ENCODE results near the gene ROR1.

ROR1 gene

GRCh38 chr1:63856924-63857323 lies 83.1 kb downstream of the ROR1 start:
- DNase-seq (ENCODE audit: low read depth in 2 of 2): no peak

- DNase-seq (ENCODE audit: low read depth in 2 of 2): no peak
These were observed 83.7 kb downstream of the ROR1 start for GRCh38 chr1:63857478-63857877.

- DNase-seq (ENCODE audit: low read depth in 2 of 2): no peak
These were observed 84.3 kb downstream of the ROR1 start for GRCh38 chr1:63858153-63858552.

GRCh38 chr1:63859480-63860275 lies 85.9 kb downstream of the ROR1 start:
- no peak for DNase-seq (ENCODE audit: low read depth in 2 of 2)

GRCh38 chr1:63861052-63861691 lies 87.4 kb downstream of the ROR1 start:
- DNase-seq (ENCODE audit: low read depth in 2 of 2): no peak

GRCh38 chr1:63863145-63863544 lies 89.3 kb downstream of the ROR1 start:
- no peak for DNase-seq (ENCODE audit: low read depth in 2 of 2)

- no peak for DNase-seq (ENCODE audit: low read depth in 2 of 2)
These were observed 90.4 kb downstream of the ROR1 start for GRCh38 chr1:63864224-63864641.

GRCh38 chr1:63865561-63865960 lies 91.7 kb downstream of the ROR1 start:
- no peak for DNase-seq (ENCODE audit: low read depth in 2 of 2)

- DNase-seq (ENCODE audit: low read depth in 2 of 2): no peak
These were observed 92.3 kb downstream of the ROR1 start for GRCh38 chr1:63866084-63866483.

- no peak for DNase-seq (ENCODE audit: low read depth in 2 of 2)
These were observed 93.8 kb downstream of the ROR1 start for GRCh38 chr1:63867429-63868176.

- DNase-seq (ENCODE audit: low read depth in 2 of 2): no peak
These were observed 94.5 kb downstream of the ROR1 start for GRCh38 chr1:63868268-63868781.

GRCh38 chr1:63870152-63870551 lies 96.3 kb downstream of the ROR1 start:
- DNase-seq (ENCODE audit: low read depth in 2 of 2): no peak

- no peak for DNase-seq (ENCODE audit: low read depth in 2 of 2)
These were observed 97.6 kb downstream of the ROR1 start for GRCh38 chr1:63871463-63871862.

- DNase-seq (ENCODE audit: low read depth in 2 of 2): no peak
These were observed 99.9 kb downstream of the ROR1 start for GRCh38 chr1:63873751-63874150.

GRCh38 chr1:63874278-63874880 lies 100.6 kb downstream of the ROR1 start:
- no peak for DNase-seq (ENCODE audit: low read depth in 2 of 2)

GRCh38 chr1:63875636-63876035 lies 101.8 kb downstream of the ROR1 start:
- DNase-seq (ENCODE audit: low read depth in 2 of 2): no peak

GRCh38 chr1:63877021-63877767 lies 103.4 kb downstream of the ROR1 start:
- no peak for DNase-seq (ENCODE audit: low read depth in 2 of 2)

GRCh38 chr1:63877816-63878215 lies 104.0 kb downstream of the ROR1 start:
- DNase-seq (ENCODE audit: low read depth in 2 of 2): no peak

GRCh38 chr1:63878932-63879331 lies 105.1 kb downstream of the ROR1 start:
- DNase-seq (ENCODE audit: low read depth in 2 of 2): no peak

- DNase-seq (ENCODE audit: low read depth in 2 of 2): no peak
These were observed 107.2 kb downstream of the ROR1 start for GRCh38 chr1:63880958-63881576.
